A549 (cell line): ENCODE data around the gene LYST.

Experiments used
- EHMT2 ChIP-seq: fragments of 200-600 bp; sonication (generic); IDR thresholded peaks from 2 replicates; pipeline ENCODE4 v1.6.1; 2016; ENCODE audit warnings: antibody characterized with exemption, low read depth, mild to moderate bottlenecking, moderate library complexity
- TP53 ChIP-seq: fragments of 250-450 bp; sonication (Bioruptor Pico); IDR thresholded peaks from 2 replicates; pipeline ENCODE4 v1.5.0; 2021; ENCODE audit warnings: mild to moderate bottlenecking, moderate library complexity
- TF ChIP-seq, protein P1 (sequence below): fragments of >200 bp; sonication (Bioruptor Twin); formaldehyde crosslinking; IDR thresholded peaks from 3 replicates; pipeline ENCODE4 v1.5.1; 2016
- TF ChIP-seq, protein P2 (sequence below): IDR thresholded peaks from 2 replicates; pipeline ENCODE4 v1.6.1; 2012; ENCODE audit warnings: low read depth, borderline replicate concordance

DNA sequence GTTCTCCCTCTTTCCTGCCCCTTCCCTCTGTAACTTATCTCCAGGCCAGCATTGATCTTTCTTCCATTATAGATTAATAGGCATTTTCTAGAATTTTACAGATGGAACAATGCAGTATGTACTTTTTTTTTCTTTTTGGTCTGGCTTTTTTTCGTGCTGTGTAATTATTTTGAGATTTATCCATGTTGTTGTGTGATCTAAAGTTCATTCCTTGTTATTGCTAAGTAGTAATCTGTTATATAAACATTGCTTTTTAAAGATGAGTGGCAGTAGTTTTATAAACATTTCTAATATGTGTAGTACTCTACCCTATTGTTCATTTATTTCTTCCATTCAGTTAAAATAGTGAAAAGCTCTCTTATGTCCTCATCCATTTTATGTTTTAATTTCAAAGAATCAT lies 5.9 kb downstream of the LYST start:
- TF ChIP-seq, protein P1, sequence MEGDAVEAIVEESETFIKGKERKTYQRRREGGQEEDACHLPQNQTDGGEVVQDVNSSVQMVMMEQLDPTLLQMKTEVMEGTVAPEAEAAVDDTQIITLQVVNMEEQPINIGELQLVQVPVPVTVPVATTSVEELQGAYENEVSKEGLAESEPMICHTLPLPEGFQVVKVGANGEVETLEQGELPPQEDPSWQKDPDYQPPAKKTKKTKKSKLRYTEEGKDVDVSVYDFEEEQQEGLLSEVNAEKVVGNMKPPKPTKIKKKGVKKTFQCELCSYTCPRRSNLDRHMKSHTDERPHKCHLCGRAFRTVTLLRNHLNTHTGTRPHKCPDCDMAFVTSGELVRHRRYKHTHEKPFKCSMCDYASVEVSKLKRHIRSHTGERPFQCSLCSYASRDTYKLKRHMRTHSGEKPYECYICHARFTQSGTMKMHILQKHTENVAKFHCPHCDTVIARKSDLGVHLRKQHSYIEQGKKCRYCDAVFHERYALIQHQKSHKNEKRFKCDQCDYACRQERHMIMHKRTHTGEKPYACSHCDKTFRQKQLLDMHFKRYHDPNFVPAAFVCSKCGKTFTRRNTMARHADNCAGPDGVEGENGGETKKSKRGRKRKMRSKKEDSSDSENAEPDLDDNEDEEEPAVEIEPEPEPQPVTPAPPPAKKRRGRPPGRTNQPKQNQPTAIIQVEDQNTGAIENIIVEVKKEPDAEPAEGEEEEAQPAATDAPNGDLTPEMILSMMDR: no peak
- TF ChIP-seq EHMT2: no peak
- TF ChIP-seq, protein P2, sequence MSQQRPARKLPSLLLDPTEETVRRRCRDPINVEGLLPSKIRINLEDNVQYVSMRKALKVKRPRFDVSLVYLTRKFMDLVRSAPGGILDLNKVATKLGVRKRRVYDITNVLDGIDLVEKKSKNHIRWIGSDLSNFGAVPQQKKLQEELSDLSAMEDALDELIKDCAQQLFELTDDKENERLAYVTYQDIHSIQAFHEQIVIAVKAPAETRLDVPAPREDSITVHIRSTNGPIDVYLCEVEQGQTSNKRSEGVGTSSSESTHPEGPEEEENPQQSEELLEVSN: no peak
- no peak for TF ChIP-seq TP53 (CRISPR knock-in tag)
